Heart left ventricle (tissue), 13 donors: ENCODE measurements around the gene SLC9A9.

Source experiments
- CTCF ChIP-seq, 12 donors: fragments of 200-600 bp; sonication (generic) in 4 of 12; IDR thresholded peaks; one replicate each; pipeline versions ENCODE4 v1.5.0 to v1.8.0; 2018 to 2022; ENCODE audit warnings: antibody characterized with exemption in 12 of 12, mild to moderate bottlenecking in 5 of 12
- POLR2A ChIP-seq, 2 donors: fragments of 450-650 bp; IDR thresholded peaks; one replicate each; pipeline ENCODE4 v1.6.1; 2017; ENCODE audit warnings: antibody characterized with exemption in 2 of 2, mild to moderate bottlenecking in 2 of 2, moderate library complexity in 2 of 2
- donor health status: ischemic (EF 13 %, LVEDD 7.1; RV severe dilation, severe dysfunction).
- donor health status: DM: no; HTN: yes; CAD: no.
- donor health status: DM: no; HTN: no; CAD: no.
- donor health status: ischemic (EF 25% LVEDD 6.9; RV normal size, moderate dysfunction).
- donor health status: ischemic (EF 25% LVEDD 5.7; RV mildly dilated, moderate dysfunction).
- donor health status: ischemic (EF 35%, LVEDD 5.7; RV mildly dilated, moderate dysfunction).
- donor health status: nonischemic (EF 11% LVEDD 7.7; RV severe dilation, severe dysfunction).
- donor health status: DM: yes; HTN: yes; CAD: no.
- donor health status: PGD.
- donor health status: ischemic (EF 29% LVEDD 5.4; RV normal size, mild dysfunction).
- donor health status: nonischemic (EF 23%, LVEDD 6.1; RV moderate dilation, normal function).

- TF ChIP-seq CTCF (IDR thresholded peaks at IDR 0.05) (no peak), POLR2A (IDR thresholded peaks at IDR 0.05) (no peak)
These were observed 309.7 kb downstream of the SLC9A9 start for GRCh38 chr3:143538577-143538981.
